Measurements from ENCODE around the gene ALKBH5. TPM values are rescaled to one million over a fixed set of nuclear protein-coding genes. Genes with fewer than 3 reads are reported as not detected.

The ALKBH5 gene
- total and polyA plus RNA-seq, 10 of the 15 experiments (the other 5 are each of a cell fraction or from before 2014, with no cell fraction given): 13.7 to 99.9 (median 52.4) TPM

- TF ChIP-seq ATF7 (IDR thresholded peaks at IDR 0.05; ENCODE audit: low read depth): peak; percentile 63
- no peak; the same call in none of the 2 replicates for TF ChIP-seq EED (IDR thresholded peaks at IDR 0.05; ENCODE audit: low read depth)
- no peak for TF ChIP-seq CEBPZ (IDR thresholded peaks at IDR 0.05; ENCODE audit: low read depth, low read length)
- TF ChIP-seq RB1 (IDR thresholded peaks at IDR 0.05; ENCODE audit: borderline replicate concordance): no peak
- no peak for TF ChIP-seq GABPA (IDR thresholded peaks at IDR 0.05; ENCODE audit: low read depth)
- no peak for TF ChIP-seq NBN (IDR thresholded peaks at IDR 0.05)
- peak; percentile 59 for TF ChIP-seq MTA2 (IDR thresholded peaks at IDR 0.05; ENCODE audit: low read depth)
- TF ChIP-seq TCF7 (IDR thresholded peaks at IDR 0.05; ENCODE audit: borderline replicate concordance): no peak
Measured at GRCh38 chr17:18161207-18162145, 22.2 kb upstream of the ALKBH5 start (continued).

GRCh38 chr17:18163547-18163946 is 20.1 kb upstream of the ALKBH5 start:
- SMC1A ChIA-PET (ENCODE audit: uncharacterized antibody, unreplicated experiment): no interaction called here
- POLR2A ChIA-PET: no interaction called here
- TF ChIP-seq ZNF207 (IDR thresholded peaks at IDR 0.05; ENCODE audit: borderline replicate concordance) (no peak), ZNF622 (IDR thresholded peaks at IDR 0.05) (no peak), STAT3 (IDR thresholded peaks at IDR 0.05; ENCODE audit: low read depth, low read length) (no peak), ZNF217 (IDR thresholded peaks at IDR 0.05) (no peak), EGR1 (IDR thresholded peaks at IDR 0.05; ENCODE audit: borderline replicate concordance in 1 of 2, low read depth in 2 of 2, low read length in 2 of 2) (no peak), ZZZ3 (IDR thresholded peaks at IDR 0.05; ENCODE audit: control insufficient read depth, insufficient read length, low read depth) (no peak), ATF2 (IDR thresholded peaks at IDR 0.05; ENCODE audit: low read length) (no peak), FOXM1 (IDR thresholded peaks at IDR 0.05; ENCODE audit: low read depth, low read length) (no peak)

More at GRCh38 chr17:18163547-18163946, 20.1 kb upstream of the ALKBH5 start:
- no peaks in the 10 kb centered on the region for H4K20me1 ChIP-seq (ENCODE audit: control insufficient read depth, insufficient read depth)
- FAIRE-seq (no peak), DNase-seq (ENCODE audit: low read depth, low spot score) (no peak), ATAC-seq (no peak)
- H3K9me3 ChIP-seq (replicated peaks; ENCODE audit: control insufficient read depth, insufficient read depth, low read length): no peaks in the 10 kb centered on the region; the same call in 2 of the 3 replicates
- H3K4me3 ChIP-seq: no peak overlapping the region
- no peaks in the 10 kb centered on the region for H3K36me3 ChIP-seq (ENCODE audit: control insufficient read depth in 2 of 2, insufficient read depth in 2 of 2, low read length in 1 of 2)
- no peak overlapping the region for H3K27ac ChIP-seq (ENCODE audit: control insufficient read depth, insufficient read depth)
- peaks cover 29% of the 10 kb centered on the region for H3K4me1 ChIP-seq (ENCODE audit: control insufficient read depth, insufficient read depth, low read length)
- CTCF ChIA-PET: no interaction called here
- in situ Hi-C loops (cut with MboI): no loop called here
- no peaks in the 10 kb centered on the region for H3K27me3 ChIP-seq (replicated peaks in 1 of 2; ENCODE audit: control insufficient read depth in 2 of 2, insufficient read depth in 2 of 2, low read length in 1 of 2)
- H3K4me2 ChIP-seq (ENCODE audit: control insufficient read depth, insufficient read depth): no peak overlapping the region
- H2AFZ ChIP-seq (ENCODE audit: control insufficient read depth, low read depth, low read length): no peak overlapping the region
- BruUV-seq (replicated peaks): no TSS peak
- H3K79me2 ChIP-seq (ENCODE audit: control insufficient read depth, insufficient read depth, low read length): no peaks in the 10 kb centered on the region
- RAD21 ChIA-PET (ENCODE audit: unreplicated experiment): interaction anchor here (0.8 kb wide), 1 partner anchor 9 kb away, joined by 3 read pairs; no protein-coding TSS in a partner anchor
- no peak overlapping the region for H3K9ac ChIP-seq (ENCODE audit: control insufficient read depth, insufficient read depth, low read length)
- intact Hi-C loops (cut with micrococcal nuclease; ENCODE audit: unreplicated experiment): no loop called here
- WGBS (ENCODE audit: insufficient coverage, insufficient replicate concordance, low lambda C conversion rate, missing lambda C conversion rate): 48% methylated on average over 7 of the region's 7 CpGs

All from GM12878 (cell line).